GM19043 (cell line): Measurements from ENCODE around the gene APOBEC3B.
A peak's percentile ranks its signal among the peaks of the same experiment; 100 is the strongest.
"Not testable (repeated sequence)": the region's sequence is repeated elsewhere in the genome, so short reads cannot be mapped to it uniquely, and the experiment has no call there.

Experiments
- ATAC-seq: cut with Tn5 transposase; IDR thresholded peaks from one replicate; pipeline ENCODE4 v1.9.1; 2021; ENCODE audit warnings: low read depth; ENCODE audit not compliant: unreplicated experiment

Gene APOBEC3B

GRCh38 chr22:38965614-38966379 is 16.4 kb upstream of the APOBEC3B start:
- ATAC-seq: no peak

GRCh38 chr22:38966380-38966702 is 15.8 kb upstream of the APOBEC3B start:
- ATAC-seq: no peak

DNA sequence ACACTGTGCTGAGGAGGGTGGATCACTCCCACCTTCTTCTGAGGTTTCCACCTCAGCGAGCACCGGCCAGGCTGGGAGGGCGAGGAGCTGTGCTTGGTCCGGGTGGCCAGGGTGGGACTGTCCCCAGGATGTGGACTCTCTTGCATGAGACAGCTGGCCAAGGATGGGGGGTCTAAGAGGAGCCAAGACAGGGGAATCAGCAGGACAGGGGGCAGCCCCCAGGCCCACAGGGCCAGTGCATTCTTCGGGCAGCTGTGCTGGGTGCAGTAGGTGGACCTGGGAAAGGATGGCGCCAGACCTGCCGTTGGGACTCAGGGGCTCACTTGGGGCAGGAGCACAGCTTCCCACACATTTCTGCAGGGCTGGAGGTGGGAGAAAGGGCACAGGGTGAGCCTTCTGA is 15.2 kb upstream of the APOBEC3B start:
- no peak for ATAC-seq

DNA sequence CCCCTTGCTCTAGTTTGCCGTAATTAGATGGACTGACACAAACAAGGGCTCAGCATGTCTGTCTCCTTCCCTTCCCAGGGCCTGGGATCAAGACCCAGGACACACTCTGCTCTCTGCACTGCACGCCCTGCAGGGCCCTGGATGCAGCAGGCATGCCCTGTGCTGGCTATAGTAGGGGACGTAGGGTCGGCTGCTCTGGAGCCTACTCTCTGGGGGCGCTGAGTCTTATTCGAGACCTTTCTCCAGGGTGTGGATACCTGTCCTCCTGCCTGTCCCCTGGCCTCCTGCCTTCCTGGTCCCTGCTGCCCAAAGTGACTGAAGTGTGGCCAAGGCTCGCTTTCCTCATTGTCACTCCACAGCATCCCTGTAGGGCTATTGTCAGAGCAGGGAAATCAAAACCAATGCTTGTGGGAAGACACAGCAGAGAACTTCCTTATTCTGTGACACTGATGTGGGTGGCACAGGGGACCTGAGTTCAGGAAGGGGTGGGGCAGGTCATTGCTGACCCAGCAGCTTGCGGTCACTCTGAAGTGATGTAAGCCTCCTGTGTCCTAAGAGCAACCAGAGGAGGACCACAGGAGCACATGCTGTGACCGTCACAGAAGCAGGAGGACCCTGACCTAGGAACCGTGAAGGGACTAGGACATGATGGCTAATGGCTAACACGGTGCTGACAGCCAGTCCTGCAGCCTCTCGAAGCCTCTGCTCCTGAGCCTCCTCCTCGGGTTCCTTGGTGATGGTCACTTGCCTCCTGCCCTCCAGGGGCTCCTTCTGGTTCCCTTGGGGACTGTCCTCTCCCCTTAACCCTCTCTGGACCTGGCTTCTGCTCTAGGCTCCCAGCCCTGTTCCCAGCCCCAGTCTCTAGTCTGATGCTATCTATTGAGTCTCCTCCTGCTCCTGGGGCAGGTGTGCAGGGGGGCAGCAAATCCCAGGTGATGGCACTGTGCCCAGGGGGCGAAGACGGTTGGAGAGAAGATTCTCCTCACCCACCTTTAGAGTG is 14.4 kb upstream of the APOBEC3B start:
- ATAC-seq: no peak

DNA sequence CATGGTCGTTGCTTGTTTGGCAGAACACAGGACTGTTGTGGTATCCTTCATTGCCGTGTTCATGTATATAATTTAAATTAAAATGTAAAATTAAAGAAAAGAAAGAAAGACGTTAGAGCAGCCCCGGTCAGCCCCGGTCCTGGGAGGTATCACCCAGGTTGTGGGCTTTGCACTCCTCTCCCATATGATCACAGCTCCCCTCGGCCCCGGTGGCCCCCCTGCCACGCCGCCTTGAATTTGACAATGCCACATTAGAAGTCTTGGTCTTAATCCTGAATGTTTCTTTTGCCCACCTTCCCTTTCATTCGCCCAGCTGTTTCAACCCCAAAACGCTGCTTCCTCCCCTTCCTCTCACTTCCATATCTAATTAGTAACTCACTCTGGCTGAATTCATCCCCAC is 13.3 kb upstream of the APOBEC3B start:
- no peak for ATAC-seq

- no peak for ATAC-seq
Measured at GRCh38 chr22:38970551-38970950, 11.6 kb upstream of the APOBEC3B start.

- ATAC-seq: no peak
Measured at GRCh38 chr22:38971202-38971601, 10.9 kb upstream of the APOBEC3B start.

DNA sequence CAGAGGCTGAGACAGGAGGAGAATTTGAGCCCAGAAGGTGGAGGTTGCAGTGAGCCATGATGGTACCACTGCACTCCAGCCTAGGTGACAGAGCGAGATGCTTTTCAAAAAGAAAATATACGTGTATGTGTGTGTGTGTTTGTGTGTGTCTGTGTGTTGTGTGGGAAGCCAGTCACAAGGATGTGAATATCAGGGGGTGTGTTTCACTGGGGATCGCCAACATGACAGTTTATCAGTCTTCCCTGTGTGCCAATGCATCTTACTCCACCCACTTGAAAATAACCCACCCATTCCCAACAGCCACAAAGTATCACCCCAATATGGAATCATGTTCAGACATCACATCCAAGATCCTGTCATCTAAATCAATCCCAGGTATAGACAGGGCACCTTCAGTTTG is 10.4 kb upstream of the APOBEC3B start:
- ATAC-seq: no peak

GRCh38 chr22:38972558-38972957 is 9.6 kb upstream of the APOBEC3B start:
- ATAC-seq: no peak

DNA sequence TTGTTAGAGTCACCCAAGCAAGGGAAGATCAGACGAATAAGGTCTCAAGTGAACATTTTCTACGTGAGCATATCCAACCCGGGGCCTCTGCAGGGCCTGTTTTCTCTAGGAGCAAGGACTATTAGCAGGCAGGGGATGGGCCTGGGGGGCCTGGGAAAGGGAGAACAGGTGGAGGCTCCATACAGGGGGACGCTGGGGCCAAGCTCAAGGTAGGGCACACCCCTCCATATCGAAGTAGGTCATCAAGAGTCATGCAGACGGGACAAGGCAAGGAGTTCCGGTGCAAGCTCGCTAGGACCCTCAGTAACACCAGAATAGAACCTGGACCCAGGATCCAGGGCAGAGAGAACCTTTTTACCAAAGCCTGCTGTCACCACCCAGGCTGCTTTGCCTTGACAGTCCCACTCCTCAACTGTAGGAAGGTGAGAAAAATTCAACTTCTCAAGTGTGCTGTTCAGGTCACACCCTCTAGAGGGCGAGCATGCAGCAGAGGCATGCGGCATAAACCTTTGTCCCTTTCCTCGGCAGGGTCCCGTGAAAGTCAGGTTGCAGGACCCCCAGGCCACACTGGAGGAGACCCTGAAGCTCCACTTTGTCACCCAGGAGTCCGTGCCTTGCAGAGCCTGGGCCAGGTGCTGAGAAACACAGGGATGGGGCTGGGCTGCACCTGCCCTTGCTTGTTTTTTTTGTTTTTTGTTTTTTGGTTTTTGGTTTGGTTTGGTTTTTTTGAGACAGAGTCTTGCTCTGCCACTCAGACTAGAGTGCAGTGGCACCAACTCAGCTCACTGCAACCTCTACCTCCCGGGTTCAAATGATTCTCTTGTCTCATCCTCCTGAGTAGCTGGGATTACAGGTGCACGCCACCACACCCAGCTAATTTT is 8.6 kb upstream of the APOBEC3B start:
- ATAC-seq: no peak

DNA sequence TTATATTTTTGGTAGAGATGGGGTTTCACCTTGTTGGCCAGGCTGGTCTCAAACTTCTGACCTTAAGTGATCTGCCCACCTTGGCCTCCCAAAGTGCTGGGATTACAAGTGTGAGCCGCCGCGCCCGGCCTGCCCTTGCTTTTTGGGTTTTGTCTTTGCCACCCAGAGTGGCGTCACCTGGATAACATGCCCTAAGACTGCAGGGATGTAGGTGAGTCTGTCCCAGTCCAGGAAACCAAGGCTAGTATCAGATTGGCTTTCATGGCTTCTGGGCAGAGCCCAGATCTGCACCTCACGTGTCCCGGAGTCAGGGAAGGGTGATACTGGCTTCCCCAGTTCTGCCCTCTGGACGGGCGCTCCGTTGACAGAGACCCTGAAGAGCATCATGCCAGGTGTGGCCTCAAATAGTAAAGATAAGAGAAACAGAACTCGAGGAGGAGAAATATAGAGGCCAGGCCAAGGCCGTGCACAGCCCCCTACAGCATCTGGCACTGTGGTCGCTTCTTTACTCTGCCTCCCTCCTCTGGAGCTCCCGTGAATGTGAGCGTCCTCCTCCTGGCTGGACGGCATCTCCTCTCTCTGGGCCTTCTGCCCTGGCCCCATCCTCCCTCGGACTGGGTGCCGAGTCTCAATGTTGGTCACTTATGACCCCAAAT is 7.8 kb upstream of the APOBEC3B start:
- no peak for ATAC-seq

DNA sequence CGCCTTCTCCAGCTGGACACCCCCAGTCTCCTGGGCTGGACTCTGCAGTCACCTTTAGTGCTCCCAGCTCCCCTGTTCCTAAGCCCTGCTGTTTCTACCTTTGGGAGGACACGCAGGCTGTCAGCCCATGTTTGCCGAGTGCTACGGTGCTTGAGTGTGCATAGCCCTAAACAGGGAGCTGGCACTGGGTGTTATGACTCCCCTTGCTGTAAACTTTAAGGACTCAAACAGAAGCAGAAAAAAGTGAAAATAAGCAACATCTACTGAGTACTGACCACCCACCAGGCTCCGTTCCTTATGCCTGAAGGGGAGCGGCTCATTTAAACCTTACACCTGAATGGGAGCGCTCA is 7.3 kb upstream of the APOBEC3B start:
- ATAC-seq: no peak

- ATAC-seq: not testable (repeated sequence)
Measured at GRCh38 chr22:38977289-38977688, 4.9 kb upstream of the APOBEC3B start.

- not testable (repeated sequence) for ATAC-seq
Measured at GRCh38 chr22:38980587-38980986, 1.6 kb upstream of the APOBEC3B start.

DNA sequence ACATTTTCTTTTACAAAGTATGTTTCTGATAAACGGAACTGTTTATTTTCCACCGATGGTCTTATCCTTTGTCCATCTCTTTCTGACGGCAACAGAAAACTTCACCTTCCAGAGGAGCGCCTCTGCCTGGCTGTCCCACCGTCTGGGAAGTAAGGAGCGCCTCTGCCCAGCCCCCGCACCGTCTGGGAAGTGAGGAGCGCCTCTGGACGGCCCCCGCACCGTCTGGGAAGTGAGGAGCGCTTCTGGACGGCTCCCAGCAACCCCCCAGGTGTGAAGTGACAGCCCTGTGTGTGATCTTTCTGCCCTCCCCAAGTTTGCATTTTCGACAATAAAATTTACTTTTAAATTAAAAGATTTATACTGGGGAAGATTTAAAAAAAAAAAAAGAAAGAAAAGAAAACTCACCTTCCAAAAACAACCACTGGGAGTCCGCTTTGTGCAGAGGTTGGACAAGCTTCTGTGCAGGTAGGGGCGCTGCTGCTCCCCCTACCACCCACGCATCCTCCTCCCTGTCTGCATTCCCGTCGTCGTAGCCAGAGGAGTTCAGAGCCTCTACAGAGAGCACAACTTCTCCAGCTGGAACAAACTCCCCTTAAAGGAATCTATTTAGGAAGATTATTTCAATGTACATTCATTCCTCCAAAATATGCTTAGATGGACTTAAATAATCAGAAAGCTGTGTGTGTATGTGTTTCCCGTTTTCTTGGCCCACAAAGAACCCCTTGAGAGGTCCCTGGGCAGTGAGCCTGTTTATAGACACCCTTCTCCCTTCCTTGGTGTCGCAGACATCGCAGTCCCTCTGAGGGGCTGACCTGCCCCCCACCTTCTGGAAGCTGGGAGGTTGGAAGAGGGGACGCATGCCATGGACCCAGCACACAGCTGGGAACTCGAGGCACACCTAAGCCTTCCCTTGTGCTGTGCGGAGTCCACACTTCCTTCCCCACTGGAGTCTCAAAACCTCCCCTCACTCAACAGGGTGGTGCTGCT is 849 bp upstream of the APOBEC3B start:
- peak; percentile 9 for ATAC-seq

DNA sequence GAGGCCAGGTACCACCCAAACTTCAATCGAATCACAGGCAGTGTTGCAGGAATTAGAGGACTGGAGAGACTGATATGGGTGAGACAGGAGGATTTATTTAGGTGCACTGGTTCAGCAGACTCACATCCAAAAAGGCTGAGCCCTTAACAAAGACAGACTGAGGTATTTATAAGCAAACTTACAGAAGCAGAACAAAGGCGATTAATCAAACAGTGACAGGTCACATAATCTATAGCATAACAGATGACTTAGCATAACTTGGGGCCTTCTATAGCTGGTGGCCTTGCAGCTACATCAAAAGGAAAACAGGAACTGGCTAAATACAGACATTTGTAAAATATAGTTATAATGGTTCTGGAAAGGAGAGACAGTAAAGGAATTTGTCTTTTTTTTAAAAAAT is 2.1 kb downstream of the APOBEC3B start:
- ATAC-seq: no peak

DNA sequence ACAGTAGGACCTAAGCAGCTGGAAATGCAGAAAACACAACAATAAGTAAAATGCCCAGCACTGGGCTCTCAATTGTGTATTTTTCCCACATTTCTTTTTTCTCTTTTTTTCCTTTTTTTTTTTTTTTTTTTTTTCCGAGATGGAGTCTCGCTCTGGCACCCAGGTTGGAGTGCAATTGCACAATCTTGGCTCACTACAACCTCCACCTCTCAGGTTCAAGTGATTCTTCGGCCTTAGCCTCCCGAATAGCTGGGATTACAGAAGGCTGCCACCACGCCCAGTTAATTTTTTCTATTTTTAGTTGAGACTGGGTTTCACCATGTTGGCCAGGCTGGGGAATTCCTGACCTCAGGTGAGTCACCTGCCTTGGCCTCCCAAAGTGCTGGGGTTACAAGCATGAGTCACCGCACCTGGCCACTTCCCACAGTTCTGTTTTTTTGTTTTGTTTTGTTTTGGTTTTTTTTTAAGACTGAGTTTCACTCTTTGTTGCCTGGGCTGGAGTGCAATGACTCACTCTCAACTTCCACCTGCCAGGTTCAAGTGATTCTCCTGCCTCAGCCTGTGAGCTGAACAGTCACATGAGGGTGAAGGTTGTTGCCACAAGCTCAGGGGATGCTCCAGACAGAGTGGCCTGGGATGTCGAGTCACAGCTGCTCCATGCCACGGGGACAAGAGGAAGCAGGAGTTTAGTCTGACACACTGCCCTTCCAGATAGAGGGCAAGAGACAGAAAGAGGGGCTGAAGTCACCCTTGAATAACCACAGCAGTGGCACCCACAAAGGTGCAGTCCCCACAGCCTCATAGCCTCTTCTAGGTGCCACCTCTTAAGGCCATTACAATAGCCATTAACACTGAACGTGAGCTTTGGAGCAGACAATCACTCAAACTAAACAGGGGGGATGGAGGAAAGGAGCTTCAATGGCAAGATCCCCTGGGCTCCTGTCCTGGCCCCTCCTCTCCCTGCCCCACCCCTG is 2.9 kb downstream of the APOBEC3B start:
- ATAC-seq: peak; percentile 42

DNA sequence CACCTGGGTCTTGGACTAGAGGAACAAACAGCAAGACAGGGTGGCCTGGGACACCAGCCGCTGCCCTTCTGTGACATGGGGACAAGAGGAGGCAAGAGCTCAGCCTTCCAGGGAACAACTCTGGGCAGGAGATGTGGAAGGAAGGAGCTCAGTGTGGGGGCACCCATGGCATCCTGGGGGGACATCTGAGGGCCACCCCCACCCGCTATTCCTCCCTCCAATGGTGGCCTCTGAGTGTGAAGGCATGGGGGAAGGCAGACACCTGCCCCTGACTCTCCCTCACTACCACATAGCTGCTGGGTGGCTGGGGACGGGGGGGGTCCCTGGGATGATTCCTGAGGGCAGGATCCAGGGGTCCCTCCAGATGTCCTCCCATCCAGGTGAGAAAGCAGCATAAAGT is 4.5 kb downstream of the APOBEC3B start:
- ATAC-seq: no peak
